Peyer's patch (tissue), 4 donors: ENCODE data around the gene TRIM14. TPM values are rescaled to one million over a fixed set of nuclear protein-coding genes. Genes with fewer than 3 reads are reported as not detected.
A peak's percentile ranks its signal among the peaks of the same experiment; 100 is the strongest.

Experiments
- DNase-seq, 3 donors: peaks; one replicate each; pipeline ENCODE4 v3.0.0-alpha.2; 2017 to 2019
- H3K27ac ChIP-seq, 4 donors: fragments of 200-600 bp; sonication (generic); one replicate each; pipeline ENCODE4 v1.5.1; 2016 to 2019
- H3K27me3 ChIP-seq, 2 donors: fragments of 200-600 bp; sonication (generic); one replicate each; pipeline ENCODE4 v1.5.1; 2019
- H3K36me3 ChIP-seq, 3 donors: fragments of 200-600 bp; sonication (generic); one replicate each; pipeline ENCODE4 v1.5.1; 2016 to 2019
- H3K4me1 ChIP-seq, 4 donors: fragments of 200-600 bp; sonication (generic); one replicate each; pipeline ENCODE4 v1.5.1; 2016 to 2019
- H3K4me3 ChIP-seq, 4 donors: fragments of 200-600 bp; sonication (generic); 1 replicate in 3 of 4; 2 replicates in 1 of 4; pipeline ENCODE4 v1.5.1; 2016 to 2019; ENCODE audit warnings: mild to moderate bottlenecking in 1 of 4
- H3K9me3 ChIP-seq, 4 donors: fragments of 200-600 bp; sonication (generic); one replicate each; pipeline ENCODE4 v1.5.1; 2016 to 2019; ENCODE audit warnings: mild to moderate bottlenecking in 1 of 4
- CTCF ChIP-seq, 6 experiments: fragments of 450-650 bp in 4 of 6; fragments of 200-600 bp in 2 of 6; sonication (generic) in 1 of 6; IDR thresholded peaks; one replicate each; pipeline ENCODE4 v1.5.1; 2017 to 2019; ENCODE audit warnings: antibody characterized with exemption in 6 of 6, mild to moderate bottlenecking in 3 of 6, moderate library complexity in 1 of 6
- POLR2A ChIP-seq, 2 donors: fragments of 450-650 bp; IDR thresholded peaks; one replicate each; pipeline ENCODE4 v1.5.1; 2017; ENCODE audit warnings: antibody characterized with exemption in 2 of 2, mild to moderate bottlenecking in 2 of 2, moderate library complexity in 2 of 2
- total RNA-seq, 4 donors: library from RNA; depleted of rRNA; stranded (reverse); fragments of >200 nt; gene quantifications; one replicate each; pipeline ENCODE4 v1.1.0, GENCODE V29; 2016

Gene TRIM14
- total RNA-seq, 4 donors from 2014 or later, result 61.1 to 101 (median 72.0) TPM

DNA sequence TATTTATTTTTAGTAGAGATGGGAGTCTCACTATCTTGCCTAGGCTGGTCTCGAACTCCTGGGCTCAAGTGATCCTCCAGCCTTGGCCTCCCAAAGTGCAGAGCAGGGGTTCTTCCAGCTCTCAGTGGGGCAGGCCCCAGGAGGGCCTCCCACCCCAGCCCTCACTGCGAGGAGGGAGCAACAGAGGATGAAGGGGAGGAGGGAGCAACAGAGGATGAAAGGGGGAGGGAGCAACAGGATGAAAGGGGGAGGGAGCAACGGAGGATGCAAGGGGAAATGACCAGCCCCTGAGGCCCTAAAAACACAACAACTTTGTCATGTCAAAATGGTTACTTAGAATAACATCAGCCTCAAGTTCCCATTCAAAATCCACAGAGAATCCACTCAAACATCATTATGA lies 10.0 kb downstream of the TRIM14 start:
- H3K4me1 ChIP-seq, result peaks cover 0 to 42% (median 7%) of the 10 kb centered on the region in 4 donors
- peaks cover 0 to 32% (median 0%) of the 10 kb centered on the region in 3 donors for H3K36me3 ChIP-seq
- H3K27me3 ChIP-seq, result no peaks in the 10 kb centered on the region
- DNase-seq, result peak in 1 of 3 donors; percentile 35
- TF ChIP-seq CTCF (IDR thresholded peaks at IDR 0.05), result no peak
- TF ChIP-seq POLR2A (IDR thresholded peaks at IDR 0.05), result no peak
- H3K4me3 ChIP-seq, result no peak overlapping the region
- no peaks in the 10 kb centered on the region for H3K9me3 ChIP-seq
- peak overlapping the region; percentile 58 to 84 (median 73) for H3K27ac ChIP-seq

- no peak for TF ChIP-seq CTCF (IDR thresholded peaks at IDR 0.05)
- no peak for TF ChIP-seq POLR2A (IDR thresholded peaks at IDR 0.05)
- Histone ChIP-seq H3K27ac (peak overlapping the region; percentile 58 to 84 (median 73)), H3K9me3 (no peaks in the 10 kb centered on the region), H3K4me1 (peaks cover 0 to 42% (median 7%) of the 10 kb centered on the region in 4 donors), H3K4me3 (no peak overlapping the region), H3K36me3 (peaks cover 0 to 32% (median 0%) of the 10 kb centered on the region in 3 donors), H3K27me3 (no peaks in the 10 kb centered on the region)
- DNase-seq, result peak; percentile 29 to 67 (median 61)
These were observed 10.4 kb downstream of the TRIM14 start for GRCh38 chr9:98108531-98109031.

- Histone ChIP-seq H3K9me3 (no peaks in the 10 kb centered on the region), H3K4me1 (peaks cover 0 to 45% (median 7%) of the 10 kb centered on the region in 4 donors), H3K4me3 (no peak overlapping the region), H3K36me3 (peaks cover 0 to 32% (median 0%) of the 10 kb centered on the region in 3 donors), H3K27me3 (no peaks in the 10 kb centered on the region), H3K27ac (peak overlapping the region; percentile 58 to 84 (median 73))
- no peak for TF ChIP-seq POLR2A (IDR thresholded peaks at IDR 0.05)
- TF ChIP-seq CTCF (IDR thresholded peaks at IDR 0.05), result no peak
- DNase-seq, result no peak
These were observed 11.1 kb downstream of the TRIM14 start for GRCh38 chr9:98107926-98108325.

- peak overlapping the region; percentile 46 to 84 (median 68) for H3K27ac ChIP-seq
- peak in 1 of 3 donors; percentile 44 for DNase-seq
- no peak for TF ChIP-seq POLR2A (IDR thresholded peaks at IDR 0.05)
- no peak for TF ChIP-seq CTCF (IDR thresholded peaks at IDR 0.05)
These were observed 14.0 kb downstream of the TRIM14 start for GRCh38 chr9:98105006-98105405.

DNA sequence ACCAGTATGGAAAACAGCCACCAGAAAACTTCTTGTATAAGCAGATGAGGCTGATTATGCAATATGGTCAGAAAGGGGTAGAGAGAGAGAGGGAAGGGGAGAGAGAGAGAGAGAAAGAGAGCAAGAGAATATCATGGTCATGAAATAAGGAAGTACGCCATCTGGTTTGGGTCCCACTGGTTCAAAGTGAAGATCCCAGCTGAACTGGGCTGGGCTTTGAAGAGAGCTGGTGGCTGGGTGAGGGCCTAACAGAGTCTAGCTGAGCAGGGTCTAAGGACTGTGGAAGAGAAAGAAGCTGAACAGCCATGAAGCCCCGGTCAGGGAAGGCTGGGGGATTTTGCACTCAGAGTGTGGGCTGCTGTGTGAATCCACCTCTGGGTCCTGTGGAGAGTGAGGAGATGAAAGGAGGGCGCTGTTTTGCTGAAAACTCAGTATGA lies 14.6 kb downstream of the TRIM14 start:
- Histone ChIP-seq H3K4me3 (no peak overlapping the region), H3K36me3 (peaks cover 0 to 26% (median 0%) of the 10 kb centered on the region in 3 donors), H3K27ac (peak overlapping the region; percentile 46 to 84 (median 68)), H3K9me3 (no peaks in the 10 kb centered on the region), H3K27me3 (no peaks in the 10 kb centered on the region), H3K4me1 (peaks cover 3 to 72% (median 20%) of the 10 kb centered on the region in 4 donors)
- peak in 2 of 3 donors; percentile 39 to 63 for DNase-seq
- no peak for TF ChIP-seq POLR2A (IDR thresholded peaks at IDR 0.05)
- no peak for TF ChIP-seq CTCF (IDR thresholded peaks at IDR 0.05)

More at GRCh38 chr9:98105006-98105405, 14.0 kb downstream of the TRIM14 start:
- peaks cover 0 to 27% (median 0%) of the 10 kb centered on the region in 3 donors for H3K36me3 ChIP-seq
- H3K27me3 ChIP-seq, result no peaks in the 10 kb centered on the region
- no peaks in the 10 kb centered on the region for H3K9me3 ChIP-seq
- H3K4me1 ChIP-seq, result peaks cover 0 to 67% (median 17%) of the 10 kb centered on the region in 4 donors
- H3K4me3 ChIP-seq, result no peak overlapping the region
